ENCODE results near the gene HYDIN.

The HYDIN gene

DNA sequence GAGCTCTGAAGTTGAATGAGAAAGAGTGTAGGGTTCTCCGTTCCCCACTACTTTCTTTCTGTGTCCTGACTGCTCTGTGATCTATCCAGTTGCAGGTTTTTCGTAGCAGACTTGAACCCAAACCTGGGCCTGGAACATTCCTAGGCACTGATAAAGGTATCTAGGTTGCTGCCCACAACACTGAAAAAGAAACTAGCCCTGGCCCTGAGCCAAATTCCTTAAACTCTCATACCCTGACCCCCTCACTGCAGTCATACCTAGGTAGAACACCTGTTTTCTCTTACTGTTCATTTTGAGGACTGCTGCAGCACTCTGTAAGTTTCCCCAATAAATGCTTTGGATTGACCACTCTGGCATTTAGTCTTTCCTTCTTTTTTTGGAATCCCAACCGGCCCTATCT lies 5.4 kb downstream of the HYDIN start:
- H3K4me3 ChIP-seq (ENCODE audit: low read depth in 1 of 2, low read length in 1 of 2): no peak overlapping the region
- H3K9me3 ChIP-seq: peaks cover 4% of the 10 kb centered on the region
- TF ChIP-seq, protein P1, sequence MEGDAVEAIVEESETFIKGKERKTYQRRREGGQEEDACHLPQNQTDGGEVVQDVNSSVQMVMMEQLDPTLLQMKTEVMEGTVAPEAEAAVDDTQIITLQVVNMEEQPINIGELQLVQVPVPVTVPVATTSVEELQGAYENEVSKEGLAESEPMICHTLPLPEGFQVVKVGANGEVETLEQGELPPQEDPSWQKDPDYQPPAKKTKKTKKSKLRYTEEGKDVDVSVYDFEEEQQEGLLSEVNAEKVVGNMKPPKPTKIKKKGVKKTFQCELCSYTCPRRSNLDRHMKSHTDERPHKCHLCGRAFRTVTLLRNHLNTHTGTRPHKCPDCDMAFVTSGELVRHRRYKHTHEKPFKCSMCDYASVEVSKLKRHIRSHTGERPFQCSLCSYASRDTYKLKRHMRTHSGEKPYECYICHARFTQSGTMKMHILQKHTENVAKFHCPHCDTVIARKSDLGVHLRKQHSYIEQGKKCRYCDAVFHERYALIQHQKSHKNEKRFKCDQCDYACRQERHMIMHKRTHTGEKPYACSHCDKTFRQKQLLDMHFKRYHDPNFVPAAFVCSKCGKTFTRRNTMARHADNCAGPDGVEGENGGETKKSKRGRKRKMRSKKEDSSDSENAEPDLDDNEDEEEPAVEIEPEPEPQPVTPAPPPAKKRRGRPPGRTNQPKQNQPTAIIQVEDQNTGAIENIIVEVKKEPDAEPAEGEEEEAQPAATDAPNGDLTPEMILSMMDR (IDR thresholded peaks at IDR 0.05): no peak
- peaks cover 9% of the 10 kb centered on the region for H3K27me3 ChIP-seq
- H3K36me3 ChIP-seq: no peaks in the 10 kb centered on the region
- no peak overlapping the region for H3K27ac ChIP-seq
- no peaks in the 10 kb centered on the region for H3K4me1 ChIP-seq (ENCODE audit: control insufficient read depth in 1 of 2, insufficient read depth in 1 of 2, low read depth in 1 of 2, low read length in 1 of 2)

DNA sequence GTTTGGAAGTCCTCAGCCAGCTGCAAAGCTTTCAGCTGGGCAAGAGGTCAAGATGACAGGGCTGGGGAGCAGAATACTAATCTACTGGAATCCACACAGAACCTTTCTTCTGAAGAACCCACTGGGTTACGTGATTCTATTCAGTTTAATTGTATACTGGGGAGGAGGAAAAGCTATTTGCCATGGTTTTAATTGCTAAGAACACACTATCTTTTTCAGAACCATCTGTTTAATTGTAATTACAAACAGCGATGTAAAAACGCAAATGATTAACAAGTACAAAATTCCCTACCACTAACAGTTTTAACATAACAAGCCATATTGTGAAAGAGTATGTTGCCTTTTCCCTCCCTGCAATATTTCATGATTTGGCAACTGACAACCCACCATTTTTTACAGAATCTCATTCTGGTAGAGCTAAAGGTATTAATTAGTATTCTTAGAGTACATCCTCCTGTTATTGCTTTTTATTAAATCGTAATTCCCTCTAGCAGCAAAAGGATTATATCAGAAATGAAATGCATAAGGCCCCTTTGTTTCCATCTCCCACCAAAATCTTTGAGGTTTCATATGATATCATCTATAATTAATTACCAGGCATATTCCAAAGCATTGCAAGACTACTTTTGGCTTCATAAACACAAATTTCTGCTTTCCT lies 12.1 kb downstream of the HYDIN start:
- peaks cover 5% of the 10 kb centered on the region for H3K27me3 ChIP-seq
- no peaks in the 10 kb centered on the region for H3K9me3 ChIP-seq
- TF ChIP-seq, protein P1 (IDR thresholded peaks at IDR 0.05): no peak

GRCh38 chr16:71217506-71217905 lies 13.0 kb downstream of the HYDIN start:
- peaks cover 5% of the 10 kb centered on the region for H3K27me3 ChIP-seq

More for the DNA sequence above, 12.1 kb downstream of the HYDIN start:
- no peaks in the 10 kb centered on the region for H3K36me3 ChIP-seq
- H3K27ac ChIP-seq: no peak overlapping the region
- H3K4me3 ChIP-seq (ENCODE audit: low read depth in 1 of 2, low read length in 1 of 2): no peak overlapping the region
- no peaks in the 10 kb centered on the region for H3K4me1 ChIP-seq (ENCODE audit: control insufficient read depth in 1 of 2, insufficient read depth in 1 of 2, low read depth in 1 of 2, low read length in 1 of 2)

DNA sequence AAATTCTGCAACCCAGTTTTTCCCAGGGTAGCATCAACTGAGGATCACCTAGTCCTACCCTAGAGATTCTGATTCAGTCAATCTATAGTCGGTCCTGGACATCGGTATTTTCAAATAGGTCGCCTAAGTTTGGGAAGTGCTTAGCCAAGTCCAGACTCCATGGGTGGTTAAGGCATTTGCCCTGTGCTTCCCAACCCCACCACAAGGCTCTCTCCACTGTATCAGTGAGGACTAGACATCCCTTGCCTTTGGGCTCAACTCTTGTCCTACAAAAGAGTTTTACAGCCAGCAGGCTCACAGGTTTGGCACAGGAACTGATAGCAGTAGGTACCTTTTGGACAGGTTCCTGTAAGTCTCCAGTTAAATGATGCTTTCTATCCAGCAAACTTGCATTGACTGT lies 13.8 kb downstream of the HYDIN start:
- Histone ChIP-seq H3K27ac (no peak overlapping the region), H3K27me3 (peaks cover 5% of the 10 kb centered on the region), H3K36me3 (no peaks in the 10 kb centered on the region), H3K9me3 (no peaks in the 10 kb centered on the region), H3K4me1 (ENCODE audit: control insufficient read depth in 1 of 2, insufficient read depth in 1 of 2, low read depth in 1 of 2, low read length in 1 of 2) (no peaks in the 10 kb centered on the region), H3K4me3 (ENCODE audit: low read depth in 1 of 2, low read length in 1 of 2) (no peak overlapping the region)
- TF ChIP-seq, protein P1 (IDR thresholded peaks at IDR 0.05): no peak

More at GRCh38 chr16:71217506-71217905, 13.0 kb downstream of the HYDIN start:
- no peaks in the 10 kb centered on the region for H3K36me3 ChIP-seq
- TF ChIP-seq, protein P1 (IDR thresholded peaks at IDR 0.05): no peak
- no peak overlapping the region for H3K27ac ChIP-seq
- H3K9me3 ChIP-seq: no peaks in the 10 kb centered on the region
- H3K4me3 ChIP-seq (ENCODE audit: low read depth in 1 of 2, low read length in 1 of 2): no peak overlapping the region
- H3K4me1 ChIP-seq (ENCODE audit: control insufficient read depth in 1 of 2, insufficient read depth in 1 of 2, low read depth in 1 of 2, low read length in 1 of 2): no peaks in the 10 kb centered on the region

GRCh38 chr16:71214746-71215381 lies 15.7 kb downstream of the HYDIN start:
- H3K4me3 ChIP-seq (ENCODE audit: low read depth in 1 of 2, low read length in 1 of 2): no peak overlapping the region
- H3K27me3 ChIP-seq: peaks cover 5% of the 10 kb centered on the region
- H3K27ac ChIP-seq: no peak overlapping the region
- TF ChIP-seq, protein P1 (IDR thresholded peaks at IDR 0.05): no peak
- no peaks in the 10 kb centered on the region for H3K4me1 ChIP-seq (ENCODE audit: control insufficient read depth in 1 of 2, insufficient read depth in 1 of 2, low read depth in 1 of 2, low read length in 1 of 2)
- H3K9me3 ChIP-seq: no peaks in the 10 kb centered on the region
- H3K36me3 ChIP-seq: no peaks in the 10 kb centered on the region
